GM20000 (cell line): ENCODE data around the gene ADCK1.
"Not testable (repeated sequence)": the region's sequence is repeated elsewhere in the genome, so short reads cannot be mapped to it uniquely, and the experiment has no call there.

Experiments used
- DNase-seq: peaks from one replicate; pipeline ENCODE4 v3.0.0; 2012; ENCODE audit warnings: low spot score
- CTCF ChIP-seq: IDR thresholded peaks from 2 replicates; pipeline ENCODE4 v1.5.1; 2012; ENCODE audit warnings: mild to moderate bottlenecking, control low read depth; ENCODE audit errors: extremely low read depth, missing control alignments

The ADCK1 gene

GRCh38 chr14:77763978-77764377 lies 35.9 kb upstream of the ADCK1 start:
- DNase-seq, result no peak
- no peak for TF ChIP-seq CTCF

GRCh38 chr14:77768442-77769069 lies 31.4 kb upstream of the ADCK1 start:
- not testable (repeated sequence) for DNase-seq

GRCh38 chr14:77773966-77774365 lies 25.9 kb upstream of the ADCK1 start:
- not testable (repeated sequence) for DNase-seq

GRCh38 chr14:77782202-77782601 lies 17.7 kb upstream of the ADCK1 start:
- no peak for TF ChIP-seq CTCF
- no peak for DNase-seq

- no peak for TF ChIP-seq CTCF
- no peak for DNase-seq
These were observed 13.8 kb upstream of the ADCK1 start for GRCh38 chr14:77786148-77786547.

GRCh38 chr14:77790566-77791224 lies 9.2 kb upstream of the ADCK1 start:
- no peak for TF ChIP-seq CTCF
- no peak for DNase-seq

GRCh38 chr14:77791225-77791600 lies 8.7 kb upstream of the ADCK1 start:
- no peak for TF ChIP-seq CTCF
- DNase-seq, result no peak

GRCh38 chr14:77793255-77793654 lies 6.7 kb upstream of the ADCK1 start:
- not testable (repeated sequence) for DNase-seq

GRCh38 chr14:77794357-77794756 lies 5.6 kb upstream of the ADCK1 start:
- DNase-seq, result no peak
- no peak for TF ChIP-seq CTCF

GRCh38 chr14:77799456-77799855 lies 453 bp upstream of the ADCK1 start:
- DNase-seq, result not testable (repeated sequence)
